Stimulated activated CD4-positive, alpha-beta T cell treated with anti-CD3 and anti-CD28 coated beads, Interleukin-4, amount 100 ng/mL, for 24 hours (primary cell): ENCODE measurements around the gene MTCL1.

ENCODE experiments used
- DNase-seq: peaks from one replicate; pipeline ENCODE4 v3.0.0-alpha.2; 2020

MTCL1 gene

GRCh38 chr18:8871489-8871888, 166.1 kb downstream of the MTCL1 start:
- no peak for DNase-seq

DNA sequence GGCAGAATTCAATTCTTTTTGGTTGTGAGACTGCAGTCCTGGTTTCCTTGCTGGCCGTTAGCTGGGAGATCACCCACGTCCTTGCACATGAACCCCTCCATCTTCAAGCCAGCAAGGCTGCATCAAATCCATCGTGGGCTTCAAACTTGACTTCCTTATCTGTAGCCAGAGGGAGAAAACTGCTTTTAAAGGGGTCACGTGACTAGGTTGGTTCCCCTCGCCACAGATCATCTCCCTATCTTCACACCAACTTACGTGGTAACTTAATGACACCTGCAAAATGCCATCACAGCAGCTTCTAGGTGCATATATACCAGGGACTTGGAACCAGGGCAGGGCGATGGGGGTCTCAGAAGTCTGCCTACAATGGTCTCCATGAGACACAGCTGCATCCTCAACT, 169.5 kb downstream of the MTCL1 start:
- no peak for DNase-seq

DNA sequence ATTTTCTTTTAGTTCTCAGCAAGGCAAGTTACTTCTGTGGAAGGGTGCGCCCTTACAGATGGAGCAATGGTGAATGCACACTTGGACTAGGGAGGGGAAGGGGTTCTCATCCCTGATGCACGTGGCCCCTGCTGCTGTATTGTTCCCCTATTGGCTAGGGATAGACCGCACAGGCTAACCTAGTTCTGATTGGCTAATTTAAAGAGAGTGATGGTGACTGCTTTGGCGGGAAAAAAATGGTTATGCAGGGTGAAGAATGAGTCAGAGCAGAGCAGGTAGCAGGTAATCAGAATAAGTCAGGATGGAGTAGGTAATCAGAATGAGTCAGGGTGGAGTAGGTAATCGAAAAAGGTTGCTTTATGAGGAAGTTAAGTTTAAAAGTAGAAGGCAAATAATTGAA, 171.5 kb downstream of the MTCL1 start:
- no peak for DNase-seq

DNA sequence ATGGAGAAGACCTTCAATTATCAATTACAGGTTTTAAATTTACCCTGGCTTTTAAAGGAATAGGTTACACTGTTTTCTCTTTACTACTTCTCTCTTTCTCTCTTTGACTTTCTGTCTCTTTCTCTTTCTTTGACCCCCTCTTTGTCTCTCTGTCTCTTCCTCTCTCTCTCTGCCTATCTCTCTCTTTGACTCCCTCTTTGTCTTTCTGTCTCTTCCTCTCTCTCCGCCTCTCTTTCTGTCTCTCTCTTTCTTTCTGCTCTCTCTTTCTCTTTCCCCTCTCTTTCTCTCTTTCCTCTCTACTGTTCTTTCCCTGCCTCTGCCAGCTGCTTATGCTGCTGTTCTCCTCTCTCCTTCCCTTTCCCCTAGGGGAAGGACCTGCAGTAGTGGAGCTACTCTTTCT, 175.7 kb downstream of the MTCL1 start:
- DNase-seq = no peak
